ENCODE measurements around the gene FSTL3.
"Not testable (repeated sequence)": the region's sequence is repeated elsewhere in the genome, so short reads cannot be mapped to it uniquely, and the experiment has no call there.

The FSTL3 gene

DNA sequence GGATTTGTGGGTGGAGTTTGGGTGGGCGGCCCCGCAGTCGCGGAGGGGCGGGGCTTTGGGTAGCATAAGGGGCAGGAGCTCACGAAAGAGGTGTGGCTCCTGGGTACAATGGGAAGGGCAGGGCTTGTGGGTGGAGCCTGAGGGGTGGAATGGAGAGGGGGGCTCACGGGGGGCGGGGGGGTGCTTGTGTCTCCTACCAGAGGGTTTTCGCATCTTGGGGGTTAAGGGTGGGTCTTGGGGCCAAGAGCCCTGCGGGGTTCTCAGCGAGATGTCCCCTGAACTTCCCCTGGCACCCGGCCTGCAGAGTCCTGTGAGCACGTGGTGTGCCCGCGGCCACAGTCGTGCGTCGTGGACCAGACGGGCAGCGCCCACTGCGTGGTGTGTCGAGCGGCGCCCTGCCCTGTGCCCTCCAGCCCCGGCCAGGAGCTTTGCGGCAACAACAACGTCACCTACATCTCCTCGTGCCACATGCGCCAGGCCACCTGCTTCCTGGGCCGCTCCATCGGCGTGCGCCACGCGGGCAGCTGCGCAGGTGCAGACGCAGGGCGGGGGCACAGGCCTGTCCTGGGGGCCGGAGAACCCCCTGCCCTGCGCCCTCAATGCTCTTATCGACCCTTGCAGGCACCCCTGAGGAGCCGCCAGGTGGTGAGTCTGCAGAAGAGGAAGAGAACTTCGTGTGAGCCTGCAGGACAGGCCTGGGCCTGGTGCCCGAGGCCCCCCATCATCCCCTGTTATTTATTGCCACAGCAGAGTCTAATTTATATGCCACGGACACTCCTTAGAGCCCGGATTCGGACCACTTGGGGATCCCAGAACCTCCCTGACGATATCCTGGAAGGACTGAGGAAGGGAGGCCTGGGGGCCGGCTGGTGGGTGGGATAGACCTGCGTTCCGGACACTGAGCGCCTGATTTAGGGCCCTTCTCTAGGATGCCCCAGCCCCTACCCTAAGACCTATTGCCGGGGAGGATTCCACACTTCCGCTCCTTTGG, 5.1 kb downstream of the FSTL3 start:
- in situ Hi-C loops (cut with HindIII; ENCODE audit: low sequenced_read_pairs) = no loop called here

GRCh38 chr19:682678-683320, 6.6 kb downstream of the FSTL3 start:
- in situ Hi-C loops (cut with HindIII; ENCODE audit: low sequenced_read_pairs) = no loop called here

- in situ Hi-C loops (cut with HindIII; ENCODE audit: low sequenced_read_pairs) = no loop called here
Observed at GRCh38 chr19:685454-685931, 9.3 kb downstream of the FSTL3 start.

DNA sequence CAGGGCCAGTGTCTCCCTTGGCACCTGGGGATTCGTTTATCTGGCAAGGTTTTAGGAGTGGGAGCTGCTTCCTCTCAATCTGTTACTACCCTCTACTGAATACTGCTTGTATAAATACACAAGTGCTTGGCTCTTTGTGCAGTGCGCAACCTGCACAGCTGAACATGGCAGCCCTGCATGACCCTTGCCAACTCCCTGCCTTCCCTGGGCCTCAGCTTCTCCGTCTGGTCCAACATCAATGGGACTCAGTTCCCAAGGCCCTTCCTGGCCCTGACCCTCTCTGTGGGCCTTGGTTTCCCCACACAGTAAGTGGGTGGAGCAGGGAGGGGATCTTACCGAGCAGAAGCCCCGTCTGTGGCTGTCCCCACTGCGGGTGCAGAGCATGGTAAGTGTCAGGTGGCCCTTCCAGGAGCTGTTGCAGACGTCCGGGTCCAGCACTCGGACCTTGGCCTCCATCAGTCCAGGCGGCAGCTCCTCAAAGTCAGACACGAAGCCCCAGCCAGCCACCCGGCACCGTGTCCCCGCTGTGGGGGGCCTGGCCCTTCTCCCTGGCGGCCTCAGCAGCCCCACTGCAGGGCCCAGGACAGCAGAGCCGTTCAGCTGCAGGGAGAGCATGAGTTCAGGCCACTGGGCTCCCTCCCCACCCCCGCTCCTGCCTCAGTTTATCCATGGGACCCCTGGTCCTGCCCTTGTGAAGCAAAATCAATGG, 10.6 kb downstream of the FSTL3 start:
- in situ Hi-C loops (cut with HindIII; ENCODE audit: low sequenced_read_pairs) = no loop called here

GRCh38 chr19:687569-688166, 11.5 kb downstream of the FSTL3 start:
- in situ Hi-C loops (cut with HindIII; ENCODE audit: low sequenced_read_pairs) = no loop called here

- in situ Hi-C loops (cut with HindIII; ENCODE audit: low sequenced_read_pairs) = no loop called here
Observed at GRCh38 chr19:688214-688613, 12.0 kb downstream of the FSTL3 start.

DNA sequence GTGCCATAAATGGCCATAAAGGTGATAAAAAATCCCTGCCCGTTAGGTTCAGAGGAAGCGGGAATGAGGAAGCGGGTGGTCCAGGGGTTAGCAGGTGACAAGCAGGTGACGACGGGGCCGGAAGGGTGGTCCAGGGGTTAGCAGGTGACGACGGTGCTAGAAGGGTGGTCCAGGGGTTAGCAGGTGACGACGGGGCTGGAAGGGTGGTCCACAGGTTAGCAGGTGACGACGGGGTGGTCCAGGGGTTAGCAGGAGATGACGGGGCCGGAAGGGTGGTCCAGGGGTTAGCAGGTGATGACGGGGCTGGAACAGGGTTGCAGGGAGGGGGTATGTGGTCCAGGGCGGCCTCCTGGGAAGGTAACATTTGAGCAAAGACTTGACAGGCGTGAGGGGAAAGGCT, 12.8 kb downstream of the FSTL3 start:
- in situ Hi-C loops (cut with HindIII; ENCODE audit: low sequenced_read_pairs) = no loop called here

DNA sequence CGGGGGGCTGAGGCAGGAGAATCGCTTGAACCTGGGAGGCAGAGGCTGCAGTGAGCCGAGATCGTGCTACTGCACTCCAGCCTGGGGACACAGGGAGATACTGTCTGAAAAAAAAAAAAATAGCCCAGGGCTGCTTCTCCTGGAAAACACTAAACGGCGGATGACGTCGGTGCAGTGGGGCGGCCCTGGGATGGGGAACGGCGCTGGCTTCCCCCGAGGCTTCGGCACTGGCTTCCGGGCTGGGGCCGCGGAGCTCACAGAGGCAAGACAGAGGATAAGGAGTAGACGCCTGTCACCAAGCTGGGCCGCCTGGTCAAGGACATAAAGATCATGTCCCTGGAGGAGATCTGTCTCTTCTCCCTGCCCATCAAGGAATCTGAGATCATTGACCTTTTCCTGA, 14.0 kb downstream of the FSTL3 start:
- in situ Hi-C loops (cut with HindIII; ENCODE audit: low sequenced_read_pairs) = no loop called here

GRCh38 chr19:694481-695351, 18.5 kb downstream of the FSTL3 start:
- in situ Hi-C loops (cut with HindIII; ENCODE audit: low sequenced_read_pairs) = no loop called here

DNA sequence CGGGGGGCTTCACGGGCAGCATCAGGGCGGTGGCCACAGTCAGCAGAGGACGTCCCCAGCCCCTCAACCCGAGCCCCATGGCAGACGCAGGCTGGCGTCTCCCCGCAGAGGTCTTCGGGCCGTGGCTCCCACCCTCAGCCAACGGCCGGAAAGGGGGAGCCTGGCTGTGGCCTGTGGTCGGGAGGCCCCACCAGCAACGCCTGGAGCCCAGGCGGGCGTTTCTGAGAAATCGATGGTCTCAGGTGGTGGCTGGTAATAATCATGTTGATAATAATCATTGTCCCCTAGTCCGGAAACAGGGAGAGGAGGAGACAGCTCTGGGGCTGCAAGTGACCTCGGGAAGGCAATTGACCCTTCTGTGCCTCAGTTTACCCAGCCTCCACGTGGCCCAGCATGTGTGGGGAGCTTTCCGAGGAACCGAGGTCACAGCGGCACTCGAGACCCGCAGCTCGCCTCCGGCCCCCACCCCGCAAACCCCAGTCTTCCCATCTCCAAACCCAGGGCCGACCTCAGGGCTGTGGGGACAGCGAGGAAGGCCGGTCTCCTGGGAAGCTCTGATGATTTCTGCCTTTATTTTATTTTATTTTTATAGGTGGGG, 19.3 kb downstream of the FSTL3 start, which contains the start of gene PRSS57:
Gene PRSS57, minus strand, starts transcription at position 101 of the 598 bp plus-strand sequence. Its CDS starts 22 bp downstream, at position 79.
- in situ Hi-C loops (cut with HindIII; ENCODE audit: low sequenced_read_pairs) = no loop called here

DNA sequence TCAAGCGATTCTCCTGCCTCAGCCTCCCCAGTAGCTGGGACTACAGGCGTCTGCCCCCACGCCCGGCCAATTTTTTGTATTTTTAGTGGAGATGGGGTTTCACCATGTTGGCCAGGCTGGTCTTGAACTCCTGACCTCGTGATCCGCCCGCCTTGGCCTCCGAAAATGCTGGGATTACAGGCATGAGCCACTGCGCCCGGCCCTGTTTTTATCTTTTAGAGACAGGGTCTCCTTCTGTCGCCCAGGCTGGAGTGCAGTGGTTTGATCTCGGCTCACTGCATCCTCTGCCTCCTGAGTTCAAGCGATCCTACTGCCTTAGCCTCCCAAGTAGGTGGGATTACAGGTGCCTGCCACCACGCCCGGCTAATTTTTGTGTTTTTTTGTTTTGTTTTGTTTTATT, 22.3 kb downstream of the FSTL3 start:
- in situ Hi-C loops (cut with HindIII; ENCODE audit: low sequenced_read_pairs) = not testable (repeated sequence)

DNA sequence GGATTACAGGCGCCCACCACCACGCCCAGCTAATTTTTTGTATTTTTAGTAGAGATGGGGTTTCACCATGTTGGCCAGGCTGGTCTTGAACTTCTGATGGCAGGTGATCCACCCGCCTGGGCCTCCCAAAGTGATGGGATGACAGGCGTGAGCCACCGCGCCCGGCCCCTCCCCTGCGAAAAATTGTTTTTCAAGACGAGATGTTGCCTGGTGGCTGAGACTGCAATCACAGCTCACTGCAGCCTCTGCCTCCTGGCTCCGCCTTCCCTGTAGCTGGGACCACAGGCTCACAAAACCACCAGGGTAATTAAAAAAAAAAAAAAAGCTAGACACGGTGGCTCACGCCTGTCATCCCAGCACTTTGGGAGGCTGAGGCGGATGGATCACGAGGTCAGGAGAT, 23.7 kb downstream of the FSTL3 start:
- in situ Hi-C loops (cut with HindIII; ENCODE audit: low sequenced_read_pairs) = not testable (repeated sequence)

DNA sequence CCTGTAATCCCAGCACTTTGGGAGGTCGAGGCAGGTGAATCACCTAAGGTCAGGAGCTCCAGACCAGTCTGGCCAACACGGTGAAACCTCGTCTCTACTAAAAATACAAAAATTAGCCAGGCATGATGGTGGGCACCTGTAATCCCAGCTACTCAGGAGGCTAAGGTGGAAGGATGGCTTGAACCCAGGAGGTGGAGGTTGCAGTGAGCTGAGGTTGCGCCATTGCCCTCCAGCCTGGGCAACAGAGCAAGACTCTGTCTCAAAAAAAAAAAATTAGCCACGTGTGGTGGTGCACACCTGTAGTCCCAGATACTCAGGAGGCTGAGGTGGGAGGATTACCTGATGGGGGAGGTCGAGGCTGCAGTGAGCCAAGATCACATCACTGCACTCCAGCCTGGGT, 26.7 kb downstream of the FSTL3 start:
- in situ Hi-C loops (cut with HindIII; ENCODE audit: low sequenced_read_pairs) = not testable (repeated sequence)

GRCh38 chr19:703329-703650, 27.1 kb downstream of the FSTL3 start:
- in situ Hi-C loops (cut with HindIII; ENCODE audit: low sequenced_read_pairs) = no loop called here

DNA sequence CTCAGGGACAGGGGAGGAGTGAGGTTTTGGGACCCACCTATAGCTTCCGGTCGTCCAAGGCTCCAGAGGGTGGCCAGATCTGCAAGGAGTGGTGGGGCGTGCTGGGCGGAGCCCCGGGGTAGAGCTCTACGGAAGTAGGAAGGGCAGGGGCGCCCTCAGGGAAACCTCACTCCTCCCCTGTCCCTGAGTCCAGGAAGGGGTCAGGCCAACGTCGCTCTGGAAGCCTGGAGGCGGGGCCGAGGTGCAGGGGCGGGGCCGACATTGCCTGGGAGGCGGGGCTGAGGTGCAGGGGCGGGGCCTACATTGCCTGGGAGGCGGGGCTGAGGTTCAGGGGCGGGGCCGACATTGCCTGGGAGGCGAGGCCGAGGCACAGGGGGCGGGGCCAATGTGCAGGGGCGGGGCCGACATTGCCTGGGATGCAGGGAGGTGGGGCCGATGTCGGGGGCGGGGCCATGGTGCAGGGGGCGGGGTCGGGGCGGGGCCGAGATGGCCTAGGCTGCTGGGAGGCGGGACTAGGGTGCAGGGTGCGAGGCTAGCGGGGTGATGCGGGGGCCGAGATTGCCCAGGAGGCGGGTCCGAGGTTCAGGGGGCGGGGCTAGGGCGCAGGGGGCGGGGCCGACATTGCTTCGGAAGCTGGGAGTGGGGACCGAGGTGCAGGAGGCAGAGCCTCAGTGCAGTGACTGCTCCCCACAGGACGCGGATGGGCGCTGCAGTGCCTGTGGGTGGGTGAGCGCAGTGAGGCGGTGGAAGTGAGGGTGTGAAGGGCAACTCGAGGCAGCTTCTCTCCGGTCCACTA, 27.7 kb downstream of the FSTL3 start:
- in situ Hi-C loops (cut with HindIII; ENCODE audit: low sequenced_read_pairs) = no loop called here

DNA sequence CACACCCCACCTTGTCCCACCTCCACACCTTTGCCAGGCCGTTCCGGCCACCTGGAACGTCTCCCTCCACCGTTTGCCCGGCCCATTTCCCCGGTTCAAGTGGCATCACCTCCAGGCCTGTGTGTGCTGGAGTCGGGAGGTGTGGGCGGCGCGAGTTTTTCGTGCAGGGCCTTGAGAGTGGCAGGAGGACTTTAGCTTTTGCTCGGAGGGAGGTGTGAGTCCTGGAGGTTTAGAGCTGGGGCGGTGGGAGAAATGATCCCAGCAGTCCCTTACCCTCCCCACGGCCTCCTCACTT, 28.2 kb downstream of the FSTL3 start:
- in situ Hi-C loops (cut with HindIII; ENCODE audit: low sequenced_read_pairs) = no loop called here

GRCh38 chr19:708154-709143, 32.3 kb downstream of the FSTL3 start, which contains the start of gene PALM:
Gene PALM (plus strand): TSS chr19:708935. CDS start chr19:709147, 212 bp downstream.
- in situ Hi-C loops (cut with HindIII; ENCODE audit: low sequenced_read_pairs) = no loop called here
